ENCODE results near the gene PRRG1. TPM values are rescaled to one million over a fixed set of nuclear protein-coding genes. Genes with fewer than 3 reads are reported as not detected.

The PRRG1 gene
- total RNA-seq, 1 experiment from 2014 or later = 9.0 TPM

DNA sequence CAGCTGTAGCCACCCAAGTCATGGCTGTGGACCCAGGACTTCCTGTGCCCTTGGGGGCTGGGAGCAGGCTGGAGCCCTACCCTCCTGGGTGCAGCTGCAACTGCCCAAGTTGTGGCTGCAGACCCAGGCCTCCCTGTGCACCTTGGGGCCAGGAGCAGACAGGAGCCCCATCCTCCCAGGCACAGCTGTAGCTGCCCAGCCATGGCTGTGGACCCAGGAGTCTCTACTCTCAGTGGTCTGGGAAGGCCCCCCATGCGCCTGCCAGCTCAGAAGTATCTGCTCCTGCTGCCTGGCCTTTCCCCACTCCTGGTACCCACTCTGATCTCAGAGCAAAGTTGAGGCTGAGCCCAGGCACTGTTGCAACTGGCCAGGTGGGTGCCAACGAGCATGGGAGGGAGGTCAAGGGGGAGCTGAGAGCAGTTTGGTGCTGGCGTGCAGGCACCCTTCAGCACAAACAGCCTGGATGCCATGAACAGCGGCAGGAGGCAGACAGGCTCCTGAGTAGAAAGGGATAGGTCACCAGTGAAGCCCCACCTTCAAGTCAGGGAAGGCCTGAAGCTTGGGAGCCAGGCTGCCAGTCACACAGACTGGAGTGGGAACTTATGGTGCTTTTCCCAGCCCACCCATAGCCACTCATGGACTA lies 21.5 kb downstream of the PRRG1 start:
- Histone ChIP-seq H3K18ac (ENCODE audit: insufficient read length, low read depth, low read length) (no peak overlapping the region), H3K79me2 (ENCODE audit: insufficient read depth, low read length) (no peaks in the 10 kb centered on the region; the same call in 1 of the 2 replicates), H2BK12ac (ENCODE audit: insufficient read length, low read depth, low read length) (no peak overlapping the region), H3T11ph (ENCODE audit: low read length) (no peak overlapping the region), H2BK20ac (ENCODE audit: low read depth, low read length, poor library complexity, severe bottlenecking) (no peak overlapping the region), H3K9ac (ENCODE audit: extremely low read depth, insufficient read length, low read length) (no peak overlapping the region), H3K27me3 (ENCODE audit: insufficient read depth, low read length) (no peaks in the 10 kb centered on the region), H4K91ac (ENCODE audit: insufficient read length, low read depth, low read length) (no peak overlapping the region), H3K27ac (ENCODE audit: insufficient read length, low read depth, low read length) (no peak overlapping the region), H3K9me3 (ENCODE audit: control insufficient read depth, low read depth, low read length) (no peaks in the 10 kb centered on the region), H2BK15ac (ENCODE audit: low read depth, low read length) (no peak overlapping the region), H3K4ac (ENCODE audit: low read depth, low read length) (no peak overlapping the region), H4K5ac (ENCODE audit: insufficient read length, low read depth, low read length) (no peak overlapping the region), H2AFZ (ENCODE audit: low read length) (no peak overlapping the region), H2BK5ac (ENCODE audit: insufficient read length, low read length) (no peak overlapping the region), H3K4me2 (ENCODE audit: insufficient read depth, insufficient read length, low read length) (no peak overlapping the region), H3K79me1 (ENCODE audit: insufficient read depth, low read depth, low read length, poor library complexity, severe bottlenecking) (no peaks in the 10 kb centered on the region), H3K14ac (ENCODE audit: insufficient read depth, low read length) (no peak overlapping the region; the same call in 1 of the 2 replicates), H4K8ac (replicated peaks; ENCODE audit: insufficient read length, low read depth, low read length) (no peak overlapping the region), H3K56ac (ENCODE audit: insufficient read length, low read depth, low read length) (no peak overlapping the region), H3K4me1 (ENCODE audit: insufficient read depth, low read length) (no peaks in the 10 kb centered on the region), H3K23me2 (ENCODE audit: insufficient read length, low read depth, low read length, poor library complexity, severe bottlenecking) (no peaks in the 10 kb centered on the region), H2AK5ac (ENCODE audit: insufficient read length, low read length) (no peak overlapping the region), H4K20me1 (ENCODE audit: control insufficient read depth, insufficient read depth, insufficient read length) (no peaks in the 10 kb centered on the region), H2BK120ac (ENCODE audit: low read depth, low read length, poor library complexity, severe bottlenecking) (no peak overlapping the region), H3K23ac (ENCODE audit: insufficient read length, low read depth, low read length) (no peak overlapping the region)
- Mint-ChIP-seq H3K27me3 (ENCODE audit: low read depth) (no peaks in the 10 kb centered on the region), H3K4me3 (no peak overlapping the region), H3K9me3 (peaks cover 44 to 59% of the 10 kb centered on the region in 2 experiments), H3K4me1 (peaks cover 2 to 3% of the 10 kb centered on the region in 2 experiments; a peak in 2 of 4 replicates), H3K27ac (no peak overlapping the region), H3K36me3 (ENCODE audit: insufficient read depth in 1 of 3, low read depth in 3 of 3) (peaks cover 2 to 9% (median 4%) of the 10 kb centered on the region in 3 experiments; a peak in 6 of 7 replicates)
- no peak for DNase-seq
- TF ChIP-seq, protein P1, sequence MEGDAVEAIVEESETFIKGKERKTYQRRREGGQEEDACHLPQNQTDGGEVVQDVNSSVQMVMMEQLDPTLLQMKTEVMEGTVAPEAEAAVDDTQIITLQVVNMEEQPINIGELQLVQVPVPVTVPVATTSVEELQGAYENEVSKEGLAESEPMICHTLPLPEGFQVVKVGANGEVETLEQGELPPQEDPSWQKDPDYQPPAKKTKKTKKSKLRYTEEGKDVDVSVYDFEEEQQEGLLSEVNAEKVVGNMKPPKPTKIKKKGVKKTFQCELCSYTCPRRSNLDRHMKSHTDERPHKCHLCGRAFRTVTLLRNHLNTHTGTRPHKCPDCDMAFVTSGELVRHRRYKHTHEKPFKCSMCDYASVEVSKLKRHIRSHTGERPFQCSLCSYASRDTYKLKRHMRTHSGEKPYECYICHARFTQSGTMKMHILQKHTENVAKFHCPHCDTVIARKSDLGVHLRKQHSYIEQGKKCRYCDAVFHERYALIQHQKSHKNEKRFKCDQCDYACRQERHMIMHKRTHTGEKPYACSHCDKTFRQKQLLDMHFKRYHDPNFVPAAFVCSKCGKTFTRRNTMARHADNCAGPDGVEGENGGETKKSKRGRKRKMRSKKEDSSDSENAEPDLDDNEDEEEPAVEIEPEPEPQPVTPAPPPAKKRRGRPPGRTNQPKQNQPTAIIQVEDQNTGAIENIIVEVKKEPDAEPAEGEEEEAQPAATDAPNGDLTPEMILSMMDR (conservative IDR thresholded peaks at IDR 0.05) = no peak
- no CpG with 5 or more reads among the region's 4 CpGs for WGBS (ENCODE audit: extremely low coverage, insufficient read length, low lambda C conversion rate)
